Measurements from ENCODE around the gene ABHD16A.
"Not testable (repeated sequence)": the region's sequence is repeated elsewhere in the genome, so short reads cannot be mapped to it uniquely, and the experiment has no call there.

The ABHD16A gene

GRCh38 chr6:31713991-31714684 is 11.0 kb upstream of the ABHD16A start:
- FAIRE-seq: no peak

GRCh38 chr6:31713465-31713864 is 10.3 kb upstream of the ABHD16A start:
- FAIRE-seq: no peak

- no peak for FAIRE-seq
These were observed 9.2 kb upstream of the ABHD16A start for GRCh38 chr6:31712296-31712695.

GRCh38 chr6:31711233-31711632 is 8.1 kb upstream of the ABHD16A start:
- FAIRE-seq: no peak

- no peak for FAIRE-seq
These were observed 7.5 kb upstream of the ABHD16A start for GRCh38 chr6:31710523-31711219.

- FAIRE-seq: not testable (repeated sequence)
These were observed 6.0 kb upstream of the ABHD16A start for GRCh38 chr6:31709157-31709556.

GRCh38 chr6:31708224-31708623 is 5.1 kb upstream of the ABHD16A start:
- no peak for FAIRE-seq

- no peak for FAIRE-seq
These were observed 4.6 kb upstream of the ABHD16A start for GRCh38 chr6:31707701-31708100.

- no peak for FAIRE-seq
These were observed 3.5 kb upstream of the ABHD16A start, which contains the start of gene LY6G6F for GRCh38 chr6:31706599-31706998. Gene LY6G6F (plus strand): TSS chr6:31706866. CDS start chr6:31706907, 41 bp downstream.

GRCh38 chr6:31705931-31706330 is 2.8 kb upstream of the ABHD16A start:
- no peak for FAIRE-seq

GRCh38 chr6:31702405-31702818 is 712 bp downstream of the ABHD16A start:
- FAIRE-seq: no peak

- FAIRE-seq: no peak
These were observed 1.3 kb downstream of the ABHD16A start for GRCh38 chr6:31701666-31702404.

- FAIRE-seq: no peak
These were observed 2.3 kb downstream of the ABHD16A start for GRCh38 chr6:31700740-31701401.

- no peak for FAIRE-seq
These were observed 5.6 kb downstream of the ABHD16A start for GRCh38 chr6:31697555-31697954.

- FAIRE-seq: no peak
These were observed 9.6 kb downstream of the ABHD16A start for GRCh38 chr6:31693535-31693934.

- FAIRE-seq: no peak
These were observed 10.2 kb downstream of the ABHD16A start for GRCh38 chr6:31692886-31693285.

- FAIRE-seq: no peak
These were observed 10.8 kb downstream of the ABHD16A start for GRCh38 chr6:31692353-31692752.

- no peak for FAIRE-seq
These were observed 11.5 kb downstream of the ABHD16A start for GRCh38 chr6:31691564-31692108.

GRCh38 chr6:31691078-31691463 is 12.1 kb downstream of the ABHD16A start:
- no peak for FAIRE-seq

GRCh38 chr6:31690231-31691077 is 12.7 kb downstream of the ABHD16A start:
- no peak for FAIRE-seq

GRCh38 chr6:31689249-31690110 is 13.6 kb downstream of the ABHD16A start:
- no peak for FAIRE-seq
